K562 (cell line): ENCODE results near the gene MRPL32. TPM values are rescaled to one million over a fixed set of nuclear protein-coding genes. Genes with fewer than 3 reads are reported as not detected.

Source experiments
- ATAC-seq: fragments of 200-7000 bp; cut with Tn5 transposase; 3 replicates; pipeline ENCODE4 v1.9.1; 2020; ENCODE audit warnings: moderate library complexity
- BruUV-seq: library from RNA; stranded (reverse); fragments of 400-500 nt; replicated peaks from 2 replicates; lab custom pipeline; 2021; lab: Mats Ljungman, UMichigan
- CTCF ChIA-PET: fragments of 300-600 bp; formaldehyde crosslinking; extraction: SDS; loops from one replicate; lab custom pipeline; 2021; ENCODE audit warnings: low intra/inter-chr PET ratio; lab: Yijun Ruan, JAX
- POLR2A ChIA-PET: fragments of 300-600, 350-650 bp; sonication (Branson Sonifier 250); formaldehyde crosslinking; extraction: SDS; loops from one replicate; lab custom pipeline; 2021; ENCODE audit warnings: antibody characterized with exemption, inconsistent platforms; lab: Yijun Ruan, JAX
- DNase-seq, 4 experiments: peaks; one replicate each; pipeline versions ENCODE4 v3.0.0 to v3.0.0-alpha.2; 2011 to 2018; ENCODE audit warnings: low spot score in 3 of 4, mixed read lengths in 3 of 4; ENCODE audit errors: extremely low read depth in 1 of 4
- FAIRE-seq: peaks from 2 replicates; lab custom pipeline; 2011; peaks lifted over from hg19 to GRCh38; lab: Jason Lieb, UNC
- H2AFZ ChIP-seq: 2 replicates; pipeline ENCODE4 v1.6.0; 2011; ENCODE audit warnings: low read depth, low read length, control low read depth, inconsistent platforms
- H3K27ac ChIP-seq: fragments of 200-600 bp; 3 replicates; pipeline ENCODE4 v1.8.0; 2011; ENCODE audit warnings: low read depth, mild to moderate bottlenecking, control low read depth, inconsistent platforms, low read length, moderate library complexity, mixed read lengths; ENCODE audit errors: extremely low read depth
- H3K27me3 ChIP-seq, 2 experiments: fragments of 300-600 bp in 1 of 2; 2 replicates in 1 of 2; 3 replicates in 1 of 2; pipeline versions ENCODE4 v1.6.0 to v1.8.0; 2011; ENCODE audit warnings: inconsistent platforms in 2 of 2, low read length in 2 of 2, mild to moderate bottlenecking in 1 of 2, mixed read lengths in 1 of 2, moderate library complexity in 1 of 2; ENCODE audit not compliant: control insufficient read depth in 2 of 2, insufficient read depth in 2 of 2
- H3K36me3 ChIP-seq: fragments of 300-600 bp; 3 replicates; pipeline ENCODE4 v1.8.0; 2011; ENCODE audit warnings: mild to moderate bottlenecking, low read length, inconsistent platforms; ENCODE audit not compliant: control insufficient read depth, insufficient read depth
- H3K4me1 ChIP-seq, 2 experiments: fragments of 200-600 bp in 1 of 2; replicated peaks in 1 of 2; 2 replicates in 1 of 2; 3 replicates in 1 of 2; pipeline versions ENCODE4 v1.5.1 to v1.8.0; 2011; ENCODE audit warnings: inconsistent platforms in 2 of 2, low read length in 2 of 2, mild to moderate bottlenecking in 1 of 2, mixed read lengths in 1 of 2, moderate library complexity in 1 of 2; ENCODE audit not compliant: control insufficient read depth in 2 of 2, insufficient read depth in 2 of 2
- H3K4me2 ChIP-seq: 2 replicates; pipeline ENCODE4 v1.6.1; 2011; ENCODE audit warnings: low read length, control low read depth, inconsistent platforms, mixed read lengths; ENCODE audit not compliant: insufficient read depth
- H3K4me3 ChIP-seq: fragments of 200-600 bp; sonication (generic), shearing (Covaris generic); 2 replicates; pipeline ENCODE4 v1.5.1; 2016; ENCODE audit warnings: control low read depth, inconsistent platforms
- H3K79me2 ChIP-seq: fragments of 200-600 bp; 3 replicates; pipeline ENCODE4 v1.8.0; 2011; ENCODE audit warnings: low read length, inconsistent platforms; ENCODE audit not compliant: control insufficient read depth, insufficient read depth
- H3K9ac ChIP-seq, 2 experiments: 2 replicates each; pipeline versions ENCODE4 v1.6.0 to v1.6.1; 2011; ENCODE audit warnings: low read depth in 2 of 2, low read length in 2 of 2, control low read depth in 1 of 2, inconsistent platforms in 1 of 2, mild to moderate bottlenecking in 1 of 2, mixed read lengths in 1 of 2; ENCODE audit not compliant: insufficient read depth in 1 of 2
- H3K9me1 ChIP-seq: one replicate; pipeline ENCODE4 v1.6.0; 2011; ENCODE audit warnings: inconsistent platforms, mild to moderate bottlenecking, low read length, moderate library complexity; ENCODE audit not compliant: control insufficient read depth, insufficient read depth
- H3K9me3 ChIP-seq: replicated peaks from 2 replicates; pipeline ENCODE4 v1.5.1; 2011; ENCODE audit warnings: low read depth, low read length, inconsistent platforms; ENCODE audit not compliant: control insufficient read depth, insufficient read depth
- H4K20me1 ChIP-seq: replicated peaks from 2 replicates; pipeline ENCODE4 v1.6.1; 2011; ENCODE audit warnings: low read length, inconsistent platforms, mixed read lengths; ENCODE audit not compliant: control insufficient read depth, insufficient read depth
- CHD4 ChIP-seq: fragments of 200-600 bp; sonication (generic); IDR thresholded peaks from 3 replicates; pipeline ENCODE4 v1.6.1; 2012; ENCODE audit warnings: low read depth, mild to moderate bottlenecking, mixed read lengths, low read length, inconsistent platforms; ENCODE audit not compliant: insufficient read depth, insufficient replicate concordance, poor library complexity, severe bottlenecking
- DLX4 ChIP-seq: fragments of 250-450 bp; sonication (Bioruptor Pico); IDR thresholded peaks from 2 replicates; pipeline ENCODE4 v1.6.1; 2021; ENCODE audit warnings: mild to moderate bottlenecking
- ELK3 ChIP-seq: fragments of 450-650 bp; formaldehyde crosslinking; IDR thresholded peaks from 2 replicates; pipeline ENCODE4 v1.4.0; 2020; ENCODE audit warnings: mild to moderate bottlenecking
- GABPB1 ChIP-seq: sonication (generic); formaldehyde crosslinking; IDR thresholded peaks from 2 replicates; pipeline ENCODE4 v1.8.0; 2022; ENCODE audit warnings: mild to moderate bottlenecking, missing genetic modification reagents
- HNRNPLL ChIP-seq: fragments of 200-400 bp; formaldehyde crosslinking; IDR thresholded peaks from 2 replicates; pipeline ENCODE4 v1.6.1; 2017; ENCODE audit warnings: low read length, low read depth, mild to moderate bottlenecking; ENCODE audit not compliant: poor library complexity, severe bottlenecking
- POLR2AphosphoS5 ChIP-seq: IDR thresholded peaks from 2 replicates; pipeline ENCODE4 v1.6.1; 2011; ENCODE audit warnings: mild to moderate bottlenecking, low read depth, low read length, moderate library complexity; ENCODE audit not compliant: control insufficient read depth, insufficient read depth
- PRPF4 ChIP-seq: fragments of 200-400 bp; formaldehyde crosslinking; IDR thresholded peaks from one replicate; pipeline ENCODE4 v1.6.1; 2017; ENCODE audit warnings: low read length, low read depth, mild to moderate bottlenecking; ENCODE audit not compliant: insufficient read depth, poor library complexity, severe bottlenecking
- SREBF1 ChIP-seq: fragments of 150-350 bp; IDR thresholded peaks from 2 replicates; pipeline ENCODE4 v1.6.1; 2014; ENCODE audit warnings: antibody characterized with exemption, low read depth, low read length, borderline replicate concordance
- TAF1 ChIP-seq: IDR thresholded peaks from 2 replicates; pipeline ENCODE4 v1.6.1; 2011; ENCODE audit warnings: mild to moderate bottlenecking, low read length, moderate library complexity; ENCODE audit not compliant: insufficient read depth, control insufficient read depth, severe bottlenecking; ENCODE audit errors: extremely low read depth
- ZNF12 ChIP-seq: sonication (generic); formaldehyde crosslinking; IDR thresholded peaks from 2 replicates; pipeline ENCODE4 v1.4.0; 2020; ENCODE audit warnings: mild to moderate bottlenecking, missing genetic modification reagents
- WGBS: fragments of 100-300 bp; shearing (Covaris generic); methylation state at CpG from one replicate; pipeline ENCODE4 v1.1.6; 2016; ENCODE audit warnings: low coverage, mixed read lengths; ENCODE audit not compliant: insufficient coverage; ENCODE audit errors: missing lambda C conversion rate; 5-methylcytosine and 5-hydroxymethylcytosine counted together
- in situ Hi-C: fragments of 300-500 bp; cut with MboI; formaldehyde crosslinking; loops from 4 replicates; pipeline ENCODE4 v1.15.0; 2018; ENCODE audit warnings: inconsistent platforms, mixed read lengths
- intact Hi-C: fragments of 100-400 bp; cut with micrococcal nuclease; formaldehyde crosslinking; loops from 2 replicates; pipeline ENCODE4 v1.14.2; 2022
- polyA plus RNA-seq, 8 experiments: library from polyadenylated mRNA; depleted of rRNA in 4 of 8; stranded (reverse) in 5 of 8; unstranded in 3 of 8; fragments of >200 nt; fragmentation: Nextera tagmentation in 2 of 8; fragmentation: Illumina TruSeq in 1 of 8; extraction: Ambion mirVana in 2 of 8; extraction: Trizol in 1 of 8; gene quantifications; 2 replicates each; pipeline versions ENCODE4 v1.2.1 to v1.2.3, GENCODE V29; 2011 to 2014; ENCODE audit warnings: inconsistent platforms in 1 of 8, missing spikeins in 1 of 8
- total RNA-seq, 7 experiments: library from RNA; depleted of rRNA in 6 of 7; stranded (reverse); fragments of >200 nt in 6 of 7; fragmentation: Illumina TruSeq in 2 of 7; extraction: Trizol in 2 of 7; gene quantifications; 2 replicates each; pipeline versions ENCODE4 v1.2.1 to v1.2.3, GENCODE V29; 2011 to 2021; ENCODE audit warnings: low replicate concordance in 1 of 7

The MRPL32 gene
- total and polyA plus RNA-seq, 9 of the 15 experiments (the other 6 are each of a cell fraction or from before 2014, with no cell fraction given), result 75.5 to 351 (median 138) TPM

- TF ChIP-seq ZNF12 (no peak), POLR2AphosphoS5 (no peak), SREBF1 (no peak), GABPB1 (no peak)
Measured at GRCh38 chr7:42910306-42910705, 21.9 kb upstream of the MRPL32 start (continued).

- WGBS, result under 1% methylated on average over 66 of the region's 95 CpGs
- H3K36me3 ChIP-seq, result peaks cover 30% of the 10 kb centered on the region
- POLR2A ChIA-PET, result interaction anchor here (0.6 to 1.3 kb wide), 6 partner anchors 14 to 646 kb away, joined by 3 to 5 read pairs (median 3); partner anchors contain the start of genes MRPL32 and PSMA2
- no peaks in the 10 kb centered on the region for H3K9me3 ChIP-seq
- no peaks in the 10 kb centered on the region; a peak in 1 of 5 replicates for H3K27me3 ChIP-seq
- peak within 1 kb of the TSS; percentile 68 for H3K27ac ChIP-seq
- CTCF ChIA-PET, result no interaction called here
- BruUV-seq, result no TSS peak
- no peaks in the 10 kb centered on the region for H4K20me1 ChIP-seq
- peak within 1 kb of the TSS; percentile 83 for H3K4me3 ChIP-seq
- H3K79me2 ChIP-seq, result peaks cover 12% of the 10 kb centered on the region; the same call in 2 of the 3 replicates
- ATAC-seq (peak; percentile 96), DNase-seq (peak; percentile 96 to 98 (median 96)), FAIRE-seq (peak; percentile 75)
- peaks cover 14 to 27% of the 10 kb centered on the region in 2 experiments; a peak in 4 of 5 replicates for H3K4me1 ChIP-seq
- peak within 1 kb of the TSS; percentile 86 for H2AFZ ChIP-seq
- H3K9me1 ChIP-seq, result no peaks in the 10 kb centered on the region
- intact Hi-C loops, result loop anchor here (2.0 kb wide), 1 partner anchor 17 kb away; no protein-coding TSS in a partner anchor
- peak within 1 kb of the TSS; percentile 82 to 93 for H3K9ac ChIP-seq
- peak within 1 kb of the TSS; percentile 86 for H3K4me2 ChIP-seq
- in situ Hi-C loops, result no loop called here
- TF ChIP-seq CHD4 (no peak), DLX4 (no peak), PRPF4 (peak; percentile 53), TAF1 (no peak), HNRNPLL (no peak), ELK3 (CRISPR knock-in tag) (no peak)
Measured at GRCh38 chr7:42911454-42912447, 20.4 kb upstream of the MRPL32 start, which contains the start of gene C7orf25. Gene C7orf25, minus strand, starts transcription at chr7:42912070. Its CDS starts 1,170 bp downstream, at chr7:42910900.
